Measurements from ENCODE around the gene MAP3K7. TPM values are rescaled to one million over a fixed set of nuclear protein-coding genes. Genes with fewer than 3 reads are reported as not detected.

MAP3K7 gene
- total and polyA plus RNA-seq, 2 experiments from 2014 or later: 33.2 to 47.1 TPM

GRCh38 chr6:90468859-90469258 lies 118.0 kb downstream of the MAP3K7 start (continued):
- TF ChIP-seq ZNF462 (CRISPR knock-in tag; IDR thresholded peaks at IDR 0.05) (no peak), STAT1 (IDR thresholded peaks at IDR 0.05; ENCODE audit: unreplicated experiment) (no peak), EZH2 (IDR thresholded peaks at IDR 0.05; ENCODE audit: low read depth, unreplicated experiment) (no peak), ETS1 (IDR thresholded peaks at IDR 0.05) (no peak)

- Mint-ChIP-seq H3K27ac (no peak overlapping the region), H3K36me3 (ENCODE audit: low read depth) (no peaks in the 10 kb centered on the region), H3K27me3 (ENCODE audit: insufficient read depth, low read depth, poor library complexity) (peaks cover 7% of the 10 kb centered on the region), H3K4me3 (no peak overlapping the region), H3K9me3 (no peaks in the 10 kb centered on the region), H3K4me1 (peaks cover 8% of the 10 kb centered on the region)
- no peaks in the 10 kb centered on the region for H3K36me3 ChIP-seq (ENCODE audit: insufficient read depth)
- no peak overlapping the region for H3K27ac ChIP-seq (ENCODE audit: low read depth)
- TF ChIP-seq JUNB (IDR thresholded peaks at IDR 0.05; ENCODE audit: unreplicated experiment): no peak
- no peak for TF ChIP-seq STAT1 (IDR thresholded peaks at IDR 0.05; ENCODE audit: unreplicated experiment)
- no peak for TF ChIP-seq ETS1 (IDR thresholded peaks at IDR 0.05)
- no peak for ATAC-seq
- no peak overlapping the region for H3K4me2 ChIP-seq
- H3K79me2 ChIP-seq (replicated peaks; ENCODE audit: insufficient read depth): no peaks in the 10 kb centered on the region
- H3K4me3 ChIP-seq: no peak overlapping the region
- H4K20me1 ChIP-seq (replicated peaks; ENCODE audit: insufficient read depth): no peaks in the 10 kb centered on the region
- DNase-seq (ENCODE audit: low spot score): no peak
- no peaks in the 10 kb centered on the region for H3K4me1 ChIP-seq (ENCODE audit: insufficient read depth)
- no peaks in the 10 kb centered on the region for H3F3A ChIP-seq (replicated peaks; ENCODE audit: low read depth)
- no peak overlapping the region; the same call in 1 of the 2 replicates for H2AFZ ChIP-seq
- no peaks in the 10 kb centered on the region for H3K27me3 ChIP-seq (ENCODE audit: insufficient read depth)
- no peaks in the 10 kb centered on the region for H3K9me2 ChIP-seq (ENCODE audit: insufficient read depth)
Measured at GRCh38 chr6:90468080-90468479, 118.8 kb downstream of the MAP3K7 start.

Measured in GM23338 (cell line).